ENCODE measurements around the gene NPBWR2.

NPBWR2 gene

DNA sequence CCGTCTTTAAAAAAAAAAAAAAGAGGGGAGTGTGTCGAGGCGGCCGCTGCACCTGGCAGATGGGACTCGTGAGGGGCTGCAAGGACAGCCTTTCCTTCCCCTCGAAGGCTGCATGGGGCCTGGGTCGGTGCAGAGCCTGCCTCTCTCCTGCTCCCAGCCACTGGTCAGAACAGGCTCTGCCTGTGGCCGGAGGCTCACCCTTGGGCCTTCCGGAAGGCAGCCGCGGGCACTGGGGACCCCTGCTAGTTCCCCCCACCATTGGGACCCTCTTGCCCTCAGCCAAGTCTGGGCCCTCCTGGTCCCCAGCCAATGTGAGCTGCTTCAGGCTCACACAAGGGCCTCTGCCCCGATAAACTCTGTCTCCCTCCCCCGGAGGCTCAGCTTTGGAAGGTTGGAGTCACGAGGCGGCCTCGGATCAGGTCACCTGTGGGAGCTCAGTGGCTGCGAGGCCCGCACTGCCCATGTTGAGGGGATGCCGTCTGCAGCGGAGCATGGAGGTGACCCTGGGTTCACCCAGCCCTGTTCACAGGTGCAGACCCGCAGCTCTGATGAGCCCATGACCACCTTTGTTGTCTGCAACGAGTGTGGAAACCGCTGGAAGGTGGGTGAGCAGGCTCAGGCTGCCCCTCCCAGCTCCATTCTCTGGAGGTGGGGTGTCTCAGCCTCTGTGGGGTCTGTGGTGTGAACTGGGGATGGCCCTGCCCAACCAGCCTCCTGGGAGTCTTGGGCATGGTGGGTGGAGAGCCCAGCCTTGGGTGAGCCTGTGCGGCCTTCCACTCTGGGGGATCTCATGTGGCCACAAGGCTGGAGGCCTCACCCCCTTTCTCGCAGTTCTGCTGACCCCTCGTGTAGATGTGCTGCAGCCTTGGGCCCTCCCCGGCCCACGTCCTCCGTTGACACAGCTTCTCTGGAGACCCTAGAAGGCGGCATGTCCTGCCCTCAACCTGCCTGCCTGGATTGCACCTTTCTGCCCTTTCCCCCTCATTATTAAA is 35.7 kb downstream of the NPBWR2 start:
- DNase-seq, result no peak

DNA sequence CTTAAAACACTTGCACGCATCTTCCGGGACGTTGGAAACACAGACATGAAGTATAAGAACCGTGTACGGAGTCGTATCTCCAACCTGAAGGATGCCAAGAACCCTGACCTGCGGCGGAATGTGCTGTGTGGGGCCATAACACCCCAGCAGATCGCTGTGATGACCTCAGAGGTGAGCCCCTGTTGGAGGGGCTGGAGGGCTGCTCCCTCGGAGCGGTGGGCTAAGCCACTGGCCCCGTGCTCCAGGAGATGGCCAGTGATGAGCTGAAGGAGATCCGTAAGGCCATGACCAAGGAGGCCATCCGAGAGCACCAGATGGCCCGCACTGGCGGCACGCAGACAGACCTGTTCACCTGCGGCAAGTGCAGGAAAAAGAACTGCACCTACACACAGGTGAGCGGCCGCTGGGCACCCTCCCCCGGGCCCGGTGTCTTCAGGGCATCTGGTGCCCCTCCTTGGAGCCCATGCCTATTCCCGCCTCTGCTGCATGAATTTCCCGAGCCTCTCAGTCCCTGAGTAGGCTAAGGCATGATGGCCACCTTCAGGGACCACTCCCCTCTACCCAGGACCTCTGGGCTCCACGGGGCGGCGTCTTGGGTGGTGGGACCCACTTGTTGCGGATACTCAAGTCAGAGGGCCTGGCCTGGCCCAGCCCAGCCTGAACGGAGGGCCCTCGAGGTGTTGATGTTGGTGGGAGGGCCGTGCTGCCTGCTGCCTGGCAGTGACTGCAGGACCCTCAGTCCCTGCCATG is 36.9 kb downstream of the NPBWR2 start:
- no peak for DNase-seq

- DNase-seq, result peak; percentile 24
Measured at GRCh38 chr20:64069614-64070243, 37.6 kb downstream of the NPBWR2 start.

- no peak for DNase-seq
Measured at GRCh38 chr20:64069209-64069613, 38.2 kb downstream of the NPBWR2 start.

- DNase-seq, result no peak
Measured at GRCh38 chr20:64068386-64069208, 38.8 kb downstream of the NPBWR2 start.

DNA sequence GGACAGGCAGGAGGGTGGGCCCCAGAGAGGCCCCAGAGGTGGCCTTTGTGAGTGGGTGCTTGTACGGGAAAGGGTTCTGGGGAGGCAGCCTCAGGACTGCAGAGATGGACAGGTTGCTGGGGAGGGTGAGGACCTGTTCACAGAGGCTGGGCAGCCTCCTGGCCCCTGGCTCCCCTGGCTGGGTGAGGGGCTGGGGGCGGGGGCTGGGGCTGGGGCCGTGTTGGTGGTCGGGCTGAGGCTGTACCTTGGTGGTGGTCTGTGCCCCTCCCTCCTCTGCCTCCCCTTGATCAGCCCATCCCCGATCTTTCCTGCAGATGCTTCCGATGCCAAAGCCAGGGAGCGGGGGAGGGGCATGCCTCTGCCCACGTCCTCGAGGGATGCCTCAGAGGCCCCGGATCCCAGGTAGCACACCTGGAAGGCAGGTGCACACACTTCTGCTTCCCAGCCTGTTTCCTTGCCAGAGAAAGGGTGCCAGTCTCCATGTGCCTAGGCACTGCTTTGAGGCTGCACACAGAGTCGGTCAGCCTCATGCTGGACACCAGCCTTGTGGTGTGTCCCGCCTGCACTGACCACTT is 39.5 kb downstream of the NPBWR2 start:
- no peak for DNase-seq

DNA sequence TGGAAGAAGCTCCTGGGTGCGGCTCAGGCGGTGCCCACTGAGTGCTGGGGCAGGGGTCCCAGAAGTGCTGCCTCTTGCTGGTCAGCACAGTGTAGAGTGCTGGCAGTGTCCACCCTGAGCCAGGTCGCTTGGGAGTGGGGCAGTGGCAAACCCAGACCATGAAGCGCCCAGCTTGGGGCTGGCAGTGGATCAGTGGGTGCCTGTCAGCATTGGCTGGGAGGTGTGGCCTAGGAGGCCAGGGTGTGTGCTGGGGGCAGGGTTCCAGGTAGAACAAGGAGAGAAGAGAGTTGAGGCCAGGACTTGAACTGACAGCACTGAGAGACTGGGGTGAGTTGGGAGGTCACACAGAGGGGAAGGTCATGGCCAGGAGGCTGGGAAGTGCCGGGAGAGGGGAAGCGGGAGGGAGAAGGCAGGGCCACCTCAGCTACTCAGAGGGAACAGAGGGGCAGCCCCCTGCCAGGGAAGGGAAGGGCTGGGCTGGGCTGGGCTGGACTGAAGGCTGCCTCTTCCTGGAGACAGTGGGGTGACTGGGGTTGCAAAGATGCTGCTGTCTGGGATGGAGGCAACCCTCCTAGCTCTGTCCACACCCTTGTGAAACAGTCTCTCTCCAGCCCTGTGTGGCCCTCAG is 40.2 kb downstream of the NPBWR2 start:
- no peak for DNase-seq

DNA sequence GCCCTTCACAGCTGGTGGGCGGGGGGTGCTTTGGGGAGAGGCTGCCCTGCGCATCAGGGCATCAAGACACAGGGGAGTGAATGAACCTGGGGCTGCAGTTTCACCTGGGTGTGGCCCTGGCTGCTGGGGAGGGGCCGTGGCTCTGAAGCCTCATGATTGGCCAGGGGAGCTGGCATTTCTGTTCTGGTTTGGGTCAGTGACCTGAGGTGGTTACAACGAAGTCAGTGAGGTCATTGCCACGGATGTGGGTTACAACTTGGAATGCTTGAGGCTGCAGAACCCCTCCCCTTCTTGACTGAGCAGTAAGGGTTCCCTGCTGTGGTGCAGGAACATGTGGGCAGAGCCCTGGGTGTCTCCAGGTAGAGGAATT is 41.4 kb downstream of the NPBWR2 start:
- peak; percentile 61 for DNase-seq

DNA sequence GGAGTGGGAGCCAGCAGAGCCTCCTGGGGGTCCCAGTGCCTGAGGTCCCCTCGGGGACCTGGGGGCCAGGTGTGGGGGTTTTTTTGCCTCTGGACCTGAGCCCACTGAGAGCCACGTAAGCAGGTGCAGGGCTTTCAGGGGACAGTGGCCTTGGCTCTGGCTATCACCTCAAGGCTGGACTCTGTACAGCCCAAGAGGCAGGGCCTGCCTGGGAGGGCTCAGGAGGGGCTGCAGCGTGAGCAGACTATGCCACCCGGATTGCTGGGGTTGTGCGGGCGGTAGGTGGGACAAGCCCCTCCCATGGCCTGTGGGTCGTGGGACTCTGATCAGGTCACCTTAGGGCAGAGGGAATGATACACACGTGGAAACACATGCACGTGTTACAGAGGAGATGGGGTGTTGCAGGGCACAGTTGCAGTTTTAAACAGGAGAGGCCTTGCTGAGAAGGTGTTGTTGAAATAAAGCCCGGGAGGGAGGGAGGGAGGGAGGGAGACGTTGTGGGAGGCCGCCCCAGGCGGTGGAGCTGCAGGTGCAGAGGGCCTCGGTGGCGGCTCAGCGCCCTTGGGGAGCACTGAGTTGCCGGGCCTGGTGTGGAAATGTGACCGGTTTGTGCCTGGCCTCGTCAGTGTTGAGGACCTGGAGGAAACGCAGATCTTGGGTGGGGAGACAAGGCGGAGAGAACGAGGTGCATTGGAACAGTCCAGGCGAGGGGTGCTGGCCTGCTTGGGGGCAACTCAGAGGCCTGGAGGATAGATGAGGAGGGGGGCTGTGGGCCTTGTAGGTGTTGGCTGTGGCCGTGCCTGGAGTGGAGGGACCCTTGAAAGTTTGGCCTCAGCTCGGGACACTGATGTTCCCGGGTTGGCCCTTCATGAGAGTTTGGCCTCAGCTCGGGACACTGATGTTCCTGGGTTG is 42.0 kb downstream of the NPBWR2 start:
- DNase-seq, result no peak

GRCh38 chr20:64064145-64064698 is 43.1 kb downstream of the NPBWR2 start:
- DNase-seq, result no peak

GRCh38 chr20:64063389-64064144 is 43.8 kb downstream of the NPBWR2 start:
- no peak for DNase-seq

- peak; percentile 92 for DNase-seq
Measured at GRCh38 chr20:64062596-64063388, 44.6 kb downstream of the NPBWR2 start, which contains the start of gene TCEA2. Gene TCEA2, plus strand, starts transcription at chr20:64063198. Its CDS starts 115 bp downstream, at chr20:64063313.

- DNase-seq, result no peak
Measured at GRCh38 chr20:64062276-64062595, 45.1 kb downstream of the NPBWR2 start.

DNA sequence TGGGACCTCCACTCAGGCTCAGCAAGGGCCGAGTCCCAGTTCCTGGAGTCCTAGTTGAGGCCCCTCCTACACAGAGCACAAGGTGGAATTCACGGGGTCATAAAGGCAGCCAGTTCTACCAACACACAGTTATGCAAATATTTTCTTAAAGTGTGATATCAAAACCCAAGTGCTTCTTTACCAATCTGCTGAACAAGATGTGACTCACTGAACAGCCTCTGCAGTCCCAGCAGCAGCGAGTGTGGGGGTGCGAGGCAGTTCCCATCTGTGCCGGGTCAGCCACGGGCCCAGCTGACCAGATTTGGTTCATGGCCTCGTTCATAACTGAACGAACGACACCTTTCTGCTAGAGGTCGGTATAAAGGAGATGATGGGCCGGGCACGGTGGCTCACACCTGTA is 48.8 kb downstream of the NPBWR2 start:
- peak; percentile 79 for DNase-seq

DNA sequence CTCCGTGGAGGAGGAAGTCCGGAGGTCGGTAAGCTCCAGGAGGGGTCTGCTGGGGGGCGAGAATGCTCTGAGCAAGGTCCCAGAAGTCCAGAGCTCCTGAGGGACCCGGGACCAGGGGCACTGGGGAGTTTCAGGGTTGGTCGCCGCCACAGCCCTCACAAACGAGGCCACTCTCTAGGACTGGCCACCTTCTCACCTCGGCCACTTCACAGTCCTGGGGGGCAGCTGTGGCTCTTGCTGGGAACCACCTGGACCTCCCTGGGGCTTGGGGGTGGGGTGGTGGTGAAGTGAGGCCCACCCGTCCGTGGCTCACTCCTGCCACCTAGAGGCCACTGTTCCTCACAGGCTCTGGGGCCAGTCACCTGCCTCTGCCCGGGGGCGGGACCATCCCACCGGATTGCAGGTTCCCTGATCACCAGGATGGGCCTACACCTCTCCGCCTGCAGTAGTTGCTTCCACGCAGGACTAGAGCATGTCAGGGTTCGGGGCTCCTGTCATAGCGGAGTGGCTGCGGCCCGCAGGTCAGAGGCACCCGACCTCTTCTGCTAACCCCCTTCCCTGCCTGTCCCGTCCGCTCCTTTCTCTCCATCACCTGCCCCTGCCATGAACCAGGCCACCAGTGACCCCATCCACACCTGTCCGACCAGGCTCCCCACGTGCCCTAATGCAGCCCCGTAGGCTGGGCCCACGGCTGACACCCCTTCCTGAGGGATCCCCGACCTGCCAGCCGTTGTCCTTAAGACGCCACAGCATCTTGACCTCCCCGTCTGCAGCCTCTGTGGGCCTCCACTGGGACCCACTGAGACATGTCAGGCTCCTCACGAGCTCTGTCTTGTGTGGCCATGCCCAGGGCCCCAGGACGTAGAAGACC is 49.5 kb downstream of the NPBWR2 start:
- peak; percentile 27 for DNase-seq

DNA sequence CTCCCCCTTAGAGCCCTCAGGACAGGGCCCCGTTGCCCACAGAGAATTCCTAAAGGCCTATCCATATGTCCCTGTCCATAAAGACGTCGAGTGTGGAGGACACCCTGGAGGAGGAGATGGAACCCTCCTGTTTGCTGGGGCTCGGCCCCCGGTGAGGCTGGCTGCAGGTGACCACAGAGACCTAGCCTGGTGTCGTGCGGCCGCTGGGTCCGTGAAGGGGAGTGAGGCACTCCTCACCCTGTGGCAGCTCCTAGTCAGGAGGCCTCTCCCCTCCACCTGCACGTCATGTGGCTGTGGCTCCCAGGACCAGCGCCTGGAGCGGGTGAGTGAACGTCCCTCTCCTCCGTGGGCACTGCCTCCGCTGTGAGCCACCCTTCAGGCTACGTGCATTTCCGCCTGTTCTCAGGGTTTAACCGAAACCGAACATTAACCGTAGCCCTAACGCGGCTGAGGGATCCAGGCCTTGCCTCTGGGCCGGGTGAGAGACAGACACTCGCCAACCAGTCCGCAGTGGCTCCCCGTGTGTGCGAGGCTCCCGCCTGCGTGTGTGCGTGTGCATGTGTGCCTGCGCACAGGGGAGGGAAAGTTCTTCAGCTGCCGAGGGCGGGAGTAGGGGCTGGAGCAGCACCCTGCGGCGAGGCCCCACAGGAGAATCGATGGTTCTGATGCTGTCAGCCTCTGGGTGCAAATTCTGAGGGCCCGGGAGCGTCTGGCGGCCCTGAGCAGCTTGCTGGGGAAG is 50.3 kb downstream of the NPBWR2 start:
- DNase-seq, result no peak

DNA sequence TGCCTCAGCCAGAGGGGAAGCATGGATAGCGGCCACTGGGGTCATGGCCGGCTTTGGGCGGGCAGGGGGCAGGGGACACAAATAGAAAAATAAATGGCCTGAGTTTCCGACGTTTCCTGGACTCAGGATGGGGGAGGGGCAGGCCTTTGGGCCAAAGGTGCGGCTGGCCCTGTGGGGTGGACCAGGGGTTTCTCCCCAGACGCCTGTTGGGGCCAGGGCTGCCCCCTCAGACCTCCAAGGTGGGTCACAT is 50.8 kb downstream of the NPBWR2 start:
- DNase-seq, result no peak
